ENCODE data around the gene NFASC.

DNA sequence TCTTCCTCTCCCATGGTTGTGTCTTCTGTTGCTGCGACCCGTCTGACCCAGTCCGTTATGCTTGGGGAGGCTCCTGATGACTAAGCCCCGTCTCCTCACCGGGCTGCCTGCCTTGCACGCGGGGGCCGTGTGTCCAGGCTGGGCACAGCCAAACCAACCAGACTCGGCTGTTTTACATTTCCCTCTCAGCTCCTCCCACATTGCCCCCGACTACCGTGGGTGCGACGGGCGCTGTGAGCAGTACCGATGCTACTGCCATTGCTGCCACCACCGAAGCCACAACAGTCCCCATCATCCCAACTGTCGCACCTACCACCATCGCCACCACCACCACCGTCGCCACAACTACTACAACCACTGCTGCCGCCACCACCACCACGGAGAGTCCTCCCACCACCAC, 126.3 kb downstream of the NFASC start:
- TF ChIP-seq, protein P1, sequence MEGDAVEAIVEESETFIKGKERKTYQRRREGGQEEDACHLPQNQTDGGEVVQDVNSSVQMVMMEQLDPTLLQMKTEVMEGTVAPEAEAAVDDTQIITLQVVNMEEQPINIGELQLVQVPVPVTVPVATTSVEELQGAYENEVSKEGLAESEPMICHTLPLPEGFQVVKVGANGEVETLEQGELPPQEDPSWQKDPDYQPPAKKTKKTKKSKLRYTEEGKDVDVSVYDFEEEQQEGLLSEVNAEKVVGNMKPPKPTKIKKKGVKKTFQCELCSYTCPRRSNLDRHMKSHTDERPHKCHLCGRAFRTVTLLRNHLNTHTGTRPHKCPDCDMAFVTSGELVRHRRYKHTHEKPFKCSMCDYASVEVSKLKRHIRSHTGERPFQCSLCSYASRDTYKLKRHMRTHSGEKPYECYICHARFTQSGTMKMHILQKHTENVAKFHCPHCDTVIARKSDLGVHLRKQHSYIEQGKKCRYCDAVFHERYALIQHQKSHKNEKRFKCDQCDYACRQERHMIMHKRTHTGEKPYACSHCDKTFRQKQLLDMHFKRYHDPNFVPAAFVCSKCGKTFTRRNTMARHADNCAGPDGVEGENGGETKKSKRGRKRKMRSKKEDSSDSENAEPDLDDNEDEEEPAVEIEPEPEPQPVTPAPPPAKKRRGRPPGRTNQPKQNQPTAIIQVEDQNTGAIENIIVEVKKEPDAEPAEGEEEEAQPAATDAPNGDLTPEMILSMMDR (conservative IDR thresholded peaks at IDR 0.05; ENCODE audit: low read depth in 2 of 2), result no peak
- TF ChIP-seq, protein P2, sequence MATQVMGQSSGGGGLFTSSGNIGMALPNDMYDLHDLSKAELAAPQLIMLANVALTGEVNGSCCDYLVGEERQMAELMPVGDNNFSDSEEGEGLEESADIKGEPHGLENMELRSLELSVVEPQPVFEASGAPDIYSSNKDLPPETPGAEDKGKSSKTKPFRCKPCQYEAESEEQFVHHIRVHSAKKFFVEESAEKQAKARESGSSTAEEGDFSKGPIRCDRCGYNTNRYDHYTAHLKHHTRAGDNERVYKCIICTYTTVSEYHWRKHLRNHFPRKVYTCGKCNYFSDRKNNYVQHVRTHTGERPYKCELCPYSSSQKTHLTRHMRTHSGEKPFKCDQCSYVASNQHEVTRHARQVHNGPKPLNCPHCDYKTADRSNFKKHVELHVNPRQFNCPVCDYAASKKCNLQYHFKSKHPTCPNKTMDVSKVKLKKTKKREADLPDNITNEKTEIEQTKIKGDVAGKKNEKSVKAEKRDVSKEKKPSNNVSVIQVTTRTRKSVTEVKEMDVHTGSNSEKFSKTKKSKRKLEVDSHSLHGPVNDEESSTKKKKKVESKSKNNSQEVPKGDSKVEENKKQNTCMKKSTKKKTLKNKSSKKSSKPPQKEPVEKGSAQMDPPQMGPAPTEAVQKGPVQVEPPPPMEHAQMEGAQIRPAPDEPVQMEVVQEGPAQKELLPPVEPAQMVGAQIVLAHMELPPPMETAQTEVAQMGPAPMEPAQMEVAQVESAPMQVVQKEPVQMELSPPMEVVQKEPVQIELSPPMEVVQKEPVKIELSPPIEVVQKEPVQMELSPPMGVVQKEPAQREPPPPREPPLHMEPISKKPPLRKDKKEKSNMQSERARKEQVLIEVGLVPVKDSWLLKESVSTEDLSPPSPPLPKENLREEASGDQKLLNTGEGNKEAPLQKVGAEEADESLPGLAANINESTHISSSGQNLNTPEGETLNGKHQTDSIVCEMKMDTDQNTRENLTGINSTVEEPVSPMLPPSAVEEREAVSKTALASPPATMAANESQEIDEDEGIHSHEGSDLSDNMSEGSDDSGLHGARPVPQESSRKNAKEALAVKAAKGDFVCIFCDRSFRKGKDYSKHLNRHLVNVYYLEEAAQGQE (IDR thresholded peaks at IDR 0.05; ENCODE audit: unreplicated experiment), result no peak
- no peak for TF ChIP-seq JUNB (IDR thresholded peaks at IDR 0.05; ENCODE audit: unreplicated experiment)
- TF ChIP-seq POLR2AphosphoS5 (IDR thresholded peaks at IDR 0.05; ENCODE audit: low read depth), result no peak
- no peak for TF ChIP-seq EZH2 (IDR thresholded peaks at IDR 0.05; ENCODE audit: low read depth, unreplicated experiment)
- TF ChIP-seq EZH2phosphoT487 (IDR thresholded peaks at IDR 0.05; ENCODE audit: unreplicated experiment), result no peak
- no peak for TF ChIP-seq NANOG (IDR thresholded peaks at IDR 0.05; ENCODE audit: borderline replicate concordance)
- no peak for TF ChIP-seq CREB1 (CRISPR knock-in tag; IDR thresholded peaks at IDR 0.05; ENCODE audit: low read depth)
- no peak for TF ChIP-seq ZNF114 (CRISPR knock-in tag; IDR thresholded peaks at IDR 0.05)
